Measurements from ENCODE around the gene ACP3.

GRCh38 chr3:132326251-132326650, 9.0 kb downstream of the ACP3 start:
- TF ChIP-seq, protein P1, sequence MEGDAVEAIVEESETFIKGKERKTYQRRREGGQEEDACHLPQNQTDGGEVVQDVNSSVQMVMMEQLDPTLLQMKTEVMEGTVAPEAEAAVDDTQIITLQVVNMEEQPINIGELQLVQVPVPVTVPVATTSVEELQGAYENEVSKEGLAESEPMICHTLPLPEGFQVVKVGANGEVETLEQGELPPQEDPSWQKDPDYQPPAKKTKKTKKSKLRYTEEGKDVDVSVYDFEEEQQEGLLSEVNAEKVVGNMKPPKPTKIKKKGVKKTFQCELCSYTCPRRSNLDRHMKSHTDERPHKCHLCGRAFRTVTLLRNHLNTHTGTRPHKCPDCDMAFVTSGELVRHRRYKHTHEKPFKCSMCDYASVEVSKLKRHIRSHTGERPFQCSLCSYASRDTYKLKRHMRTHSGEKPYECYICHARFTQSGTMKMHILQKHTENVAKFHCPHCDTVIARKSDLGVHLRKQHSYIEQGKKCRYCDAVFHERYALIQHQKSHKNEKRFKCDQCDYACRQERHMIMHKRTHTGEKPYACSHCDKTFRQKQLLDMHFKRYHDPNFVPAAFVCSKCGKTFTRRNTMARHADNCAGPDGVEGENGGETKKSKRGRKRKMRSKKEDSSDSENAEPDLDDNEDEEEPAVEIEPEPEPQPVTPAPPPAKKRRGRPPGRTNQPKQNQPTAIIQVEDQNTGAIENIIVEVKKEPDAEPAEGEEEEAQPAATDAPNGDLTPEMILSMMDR (conservative IDR thresholded peaks at IDR 0.05; ENCODE audit: low read depth, low read length), result no peak
- no peak for TF ChIP-seq EZH2 (IDR thresholded peaks at IDR 0.05; ENCODE audit: borderline replicate concordance, low read depth, low read length, poor library complexity, severe bottlenecking)
